Type B pancreatic cell (in vitro differentiated cells): ENCODE measurements around the gene TAS1R2. TPM values are rescaled to one million over a fixed set of nuclear protein-coding genes. Genes with fewer than 3 reads are reported as not detected.

Experiments
- DNase-seq: peaks from one replicate; pipeline ENCODE4 v3.0.0; 2021; ENCODE audit warnings: mixed read lengths; ENCODE audit not compliant: unreplicated experiment; ENCODE audit errors: extremely low spot score
- H3K27ac Mint-ChIP-seq: 2 replicates; pipeline ENCODE4 v1.8.0; 2021; ENCODE audit warnings: mild to moderate bottlenecking, mixed read lengths
- H3K27me3 Mint-ChIP-seq: 2 replicates; pipeline ENCODE4 v1.8.0; 2021; ENCODE audit warnings: mixed read lengths
- H3K36me3 Mint-ChIP-seq: 2 replicates; pipeline ENCODE4 v1.8.0; 2021; ENCODE audit warnings: mixed read lengths
- H3K4me1 Mint-ChIP-seq: one replicate; pipeline ENCODE4 v1.8.0; 2021; ENCODE audit warnings: mixed read lengths; ENCODE audit not compliant: unreplicated experiment
- H3K4me3 Mint-ChIP-seq: 2 replicates; pipeline ENCODE4 v1.8.0; 2021; ENCODE audit warnings: mild to moderate bottlenecking, mixed read lengths
- H3K9me3 Mint-ChIP-seq: 2 replicates; pipeline ENCODE4 v1.8.0; 2021; ENCODE audit warnings: mixed read lengths
- CTCF ChIP-seq: fragments of 200-600 bp; sonication (generic); conservative IDR thresholded peaks from 2 replicates; pipeline ENCODE4 v1.5.0; 2021; ENCODE audit warnings: antibody characterized with exemption, mild to moderate bottlenecking
- total RNA-seq: library from RNA; stranded (reverse); gene quantifications from 2 replicates; pipeline ENCODE4 v1.2.1, GENCODE V29; 2021; ENCODE audit warnings: low replicate concordance

Gene TAS1R2
- total RNA-seq, 1 donor from 2014 or later, result not detected

- Mint-ChIP-seq H3K4me1 (peaks cover 4% of the 10 kb centered on the region), H3K27ac (no peak overlapping the region), H3K4me3 (no peak overlapping the region), H3K36me3 (no peaks in the 10 kb centered on the region), H3K27me3 (peaks cover 25% of the 10 kb centered on the region), H3K9me3 (no peaks in the 10 kb centered on the region)
- DNase-seq, result no peak
- no peak for TF ChIP-seq CTCF
Measured at GRCh38 chr1:18800258-18800657, 59.2 kb downstream of the TAS1R2 start.

GRCh38 chr1:18799454-18799853 lies 60.0 kb downstream of the TAS1R2 start:
- no peaks in the 10 kb centered on the region for H3K9me3 Mint-ChIP-seq
- no peak for TF ChIP-seq CTCF

GRCh38 chr1:18798946-18799345 lies 60.5 kb downstream of the TAS1R2 start:
- H3K9me3 Mint-ChIP-seq, result no peaks in the 10 kb centered on the region
- H3K36me3 Mint-ChIP-seq, result no peaks in the 10 kb centered on the region
- H3K27ac Mint-ChIP-seq, result no peak overlapping the region
- no peak for TF ChIP-seq CTCF
- peaks cover 5% of the 10 kb centered on the region for H3K4me1 Mint-ChIP-seq
- H3K27me3 Mint-ChIP-seq, result peaks cover 17% of the 10 kb centered on the region
- DNase-seq, result no peak
- no peak overlapping the region for H3K4me3 Mint-ChIP-seq

More at GRCh38 chr1:18799454-18799853, 60.0 kb downstream of the TAS1R2 start:
- no peak overlapping the region for H3K4me3 Mint-ChIP-seq
- no peak overlapping the region for H3K27ac Mint-ChIP-seq
- H3K36me3 Mint-ChIP-seq, result no peaks in the 10 kb centered on the region
- no peak for DNase-seq
- peaks cover 17% of the 10 kb centered on the region for H3K27me3 Mint-ChIP-seq
- no peaks in the 10 kb centered on the region for H3K4me1 Mint-ChIP-seq

GRCh38 chr1:18798533-18798932 lies 60.9 kb downstream of the TAS1R2 start:
- no peaks in the 10 kb centered on the region for H3K9me3 Mint-ChIP-seq
- no peak for TF ChIP-seq CTCF
- peaks cover 8% of the 10 kb centered on the region for H3K4me1 Mint-ChIP-seq
- DNase-seq, result no peak
- no peak overlapping the region for H3K27ac Mint-ChIP-seq
- peaks cover 20% of the 10 kb centered on the region for H3K27me3 Mint-ChIP-seq
- no peaks in the 10 kb centered on the region for H3K36me3 Mint-ChIP-seq
- no peak overlapping the region for H3K4me3 Mint-ChIP-seq

- no peak for TF ChIP-seq CTCF
- Mint-ChIP-seq H3K9me3 (no peaks in the 10 kb centered on the region), H3K4me3 (no peak overlapping the region), H3K4me1 (peaks cover 8% of the 10 kb centered on the region), H3K27me3 (peaks cover 34% of the 10 kb centered on the region), H3K36me3 (no peaks in the 10 kb centered on the region), H3K27ac (no peak overlapping the region)
- DNase-seq, result no peak
Measured at GRCh38 chr1:18796950-18797349, 62.5 kb downstream of the TAS1R2 start.
